GM21786 (cell line): Measurements from ENCODE around the gene SPACA9.

Experiments used
- ATAC-seq: cut with Tn5 transposase; IDR thresholded peaks from one replicate; pipeline ENCODE4 v1.9.1; 2021; ENCODE audit not compliant: unreplicated experiment

SPACA9 gene

GRCh38 chr9:132878695-132879456 lies at the start of gene SPACA9:
Gene SPACA9 (plus strand): TSS chr9:132878898. CDS start chr9:132883948, 5,050 bp downstream.
- ATAC-seq = no peak

GRCh38 chr9:132832171-132832881 lies 46.4 kb upstream of the SPACA9 start:
- ATAC-seq = no peak

GRCh38 chr9:132833550-132834121 lies 45.1 kb upstream of the SPACA9 start:
- ATAC-seq = no peak

GRCh38 chr9:132834343-132834742 lies 44.4 kb upstream of the SPACA9 start:
- ATAC-seq = no peak

GRCh38 chr9:132837501-132838286 lies 41.0 kb upstream of the SPACA9 start:
- ATAC-seq = no peak

- ATAC-seq = no peak
These were observed 40.4 kb upstream of the SPACA9 start for GRCh38 chr9:132838291-132838690.

GRCh38 chr9:132840980-132841379 lies 37.7 kb upstream of the SPACA9 start:
- ATAC-seq = no peak

- no peak for ATAC-seq
These were observed 36.3 kb upstream of the SPACA9 start for GRCh38 chr9:132842124-132843044.

- ATAC-seq = no peak
These were observed 32.4 kb upstream of the SPACA9 start for GRCh38 chr9:132846109-132846917.

- no peak for ATAC-seq
These were observed 31.7 kb upstream of the SPACA9 start for GRCh38 chr9:132846918-132847515.

GRCh38 chr9:132849185-132849706 lies 29.5 kb upstream of the SPACA9 start:
- ATAC-seq = no peak

- ATAC-seq = no peak
These were observed 25.2 kb upstream of the SPACA9 start for GRCh38 chr9:132853482-132853881.

GRCh38 chr9:132854832-132855231 lies 23.9 kb upstream of the SPACA9 start:
- ATAC-seq = no peak

GRCh38 chr9:132855904-132856303 lies 22.8 kb upstream of the SPACA9 start:
- no peak for ATAC-seq

GRCh38 chr9:132857031-132857430 lies 21.7 kb upstream of the SPACA9 start:
- ATAC-seq = no peak

- no peak for ATAC-seq
These were observed 20.9 kb upstream of the SPACA9 start for GRCh38 chr9:132857616-132858342.

GRCh38 chr9:132858751-132859150 lies 19.9 kb upstream of the SPACA9 start:
- ATAC-seq = no peak

GRCh38 chr9:132861666-132862065 lies 17.0 kb upstream of the SPACA9 start:
- no peak for ATAC-seq
